ENCODE data around the gene LAMB1. TPM values are rescaled to one million over a fixed set of nuclear protein-coding genes. Genes with fewer than 3 reads are reported as not detected.

Gene LAMB1
- total RNA-seq, 1 experiment from 2014 or later: 240 TPM

GRCh38 chr7:108015740-108016139 lies 12.8 kb upstream of the LAMB1 start:
- no peak for TF ChIP-seq CTCF (IDR thresholded peaks at IDR 0.05; ENCODE audit: unreplicated experiment)
- Mint-ChIP-seq H3K4me1 (ENCODE audit: low read depth, unreplicated experiment) (peaks cover 22% of the 10 kb centered on the region), H3K27ac (ENCODE audit: unreplicated experiment) (no peak overlapping the region), H3K36me3 (ENCODE audit: insufficient read depth, unreplicated experiment) (no peaks in the 10 kb centered on the region), H3K9me3 (ENCODE audit: low read depth, unreplicated experiment) (no peaks in the 10 kb centered on the region), H3K27me3 (ENCODE audit: unreplicated experiment) (no peaks in the 10 kb centered on the region), H3K4me3 (ENCODE audit: low read depth, unreplicated experiment) (no peak overlapping the region)
- intact Hi-C loops (cut with micrococcal nuclease; ENCODE audit: unreplicated experiment): loop anchor here (2.0 to 5.0 kb wide), 2 partner anchors 17 to 82 kb away; no protein-coding TSS in a partner anchor
- CTCF ChIA-PET: interaction anchor here (1.7 kb wide), 1 partner anchor 17 kb away, joined by 4 read pairs; no protein-coding TSS in a partner anchor
- no peak for DNase-seq
- BruUV-seq (replicated peaks): no TSS peak

GRCh38 chr7:108014747-108015682 lies 12.1 kb upstream of the LAMB1 start:
- no peak overlapping the region for H3K27ac Mint-ChIP-seq (ENCODE audit: unreplicated experiment)
- no peaks in the 10 kb centered on the region for H3K36me3 Mint-ChIP-seq (ENCODE audit: insufficient read depth, unreplicated experiment)
- no peak overlapping the region for H3K4me3 Mint-ChIP-seq (ENCODE audit: low read depth, unreplicated experiment)
- no peaks in the 10 kb centered on the region for H3K9me3 Mint-ChIP-seq (ENCODE audit: low read depth, unreplicated experiment)
- intact Hi-C loops (cut with micrococcal nuclease; ENCODE audit: unreplicated experiment): loop anchor here (5.0 kb wide), 1 partner anchor 82 kb away; no protein-coding TSS in a partner anchor
- no TSS peak for BruUV-seq (replicated peaks)
- CTCF ChIA-PET: no interaction called here
- DNase-seq: no peak
- no peaks in the 10 kb centered on the region for H3K27me3 Mint-ChIP-seq (ENCODE audit: unreplicated experiment)
- H3K4me1 Mint-ChIP-seq (ENCODE audit: low read depth, unreplicated experiment): peaks cover 29% of the 10 kb centered on the region
- no peak for TF ChIP-seq CTCF (IDR thresholded peaks at IDR 0.05; ENCODE audit: unreplicated experiment)

GRCh38 chr7:108014215-108014614 lies 11.3 kb upstream of the LAMB1 start:
- H3K9me3 Mint-ChIP-seq (ENCODE audit: low read depth, unreplicated experiment): no peaks in the 10 kb centered on the region
- H3K4me1 Mint-ChIP-seq (ENCODE audit: low read depth, unreplicated experiment): peaks cover 35% of the 10 kb centered on the region
- DNase-seq: no peak
- H3K4me3 Mint-ChIP-seq (ENCODE audit: low read depth, unreplicated experiment): no peak overlapping the region
- CTCF ChIA-PET: no interaction called here
- no peaks in the 10 kb centered on the region for H3K36me3 Mint-ChIP-seq (ENCODE audit: insufficient read depth, unreplicated experiment)
- H3K27ac Mint-ChIP-seq (ENCODE audit: unreplicated experiment): no peak overlapping the region
- no peak for TF ChIP-seq CTCF (IDR thresholded peaks at IDR 0.05; ENCODE audit: unreplicated experiment)
- no peaks in the 10 kb centered on the region for H3K27me3 Mint-ChIP-seq (ENCODE audit: unreplicated experiment)
- no TSS peak for BruUV-seq (replicated peaks)
- intact Hi-C loops (cut with micrococcal nuclease; ENCODE audit: unreplicated experiment): no loop called here

GRCh38 chr7:108012499-108013430 lies 9.8 kb upstream of the LAMB1 start:
- CTCF ChIA-PET: interaction anchor here (0.9 kb wide), 1 partner anchor 9 kb away, joined by 4 read pairs; no protein-coding TSS in a partner anchor
- no peaks in the 10 kb centered on the region for H3K9me3 Mint-ChIP-seq (ENCODE audit: low read depth, unreplicated experiment)
- intact Hi-C loops (cut with micrococcal nuclease; ENCODE audit: unreplicated experiment): no loop called here
- no peaks in the 10 kb centered on the region for H3K27me3 Mint-ChIP-seq (ENCODE audit: unreplicated experiment)
- no peak overlapping the region for H3K4me3 Mint-ChIP-seq (ENCODE audit: low read depth, unreplicated experiment)
- H3K4me1 Mint-ChIP-seq (ENCODE audit: low read depth, unreplicated experiment): peaks cover 35% of the 10 kb centered on the region
- no peak for TF ChIP-seq CTCF (IDR thresholded peaks at IDR 0.05; ENCODE audit: unreplicated experiment)
- no peak for DNase-seq
- no peaks in the 10 kb centered on the region for H3K36me3 Mint-ChIP-seq (ENCODE audit: insufficient read depth, unreplicated experiment)
- no TSS peak for BruUV-seq (replicated peaks)
- H3K27ac Mint-ChIP-seq (ENCODE audit: unreplicated experiment): peak overlapping the region; percentile 16

Data from Calu3 (cell line).